Liver (tissue), 3 donors: ENCODE results near the gene ABCB1.
A peak's percentile ranks its signal among the peaks of the same experiment; 100 is the strongest.
"Not testable (repeated sequence)": the region's sequence is repeated elsewhere in the genome, so short reads cannot be mapped to it uniquely, and the experiment has no call there.

ENCODE experiments used
- CTCF ChIP-seq: fragments of 150-350 bp; IDR thresholded peaks from 2 replicates; pipeline ENCODE4 v1.5.1; 2017; ENCODE audit warnings: improper control_type of control experiment, low read depth, low read length; ENCODE audit not compliant: missing input control
- GABPA ChIP-seq, 2 donors: IDR thresholded peaks in 1 of 2; conservative IDR thresholded peaks in 1 of 2; 2 replicates each; pipeline ENCODE4 v1.6.1; 2016; ENCODE audit warnings: antibody characterized with exemption in 2 of 2, mild to moderate bottlenecking in 1 of 2, moderate library complexity in 1 of 2
- SP1 ChIP-seq: IDR thresholded peaks from 2 replicates; pipeline ENCODE4 v1.6.1; 2018; ENCODE audit warnings: antibody characterized with exemption, mild to moderate bottlenecking
- TF ChIP-seq, protein P1 (sequence below): IDR thresholded peaks from 2 replicates; pipeline ENCODE4 v1.6.1; 2016; ENCODE audit warnings: antibody characterized with exemption, mild to moderate bottlenecking
- donor health status: healthy.
- donor health status: healthy.

GRCh38 chr7:87464830-87465533 lies 135.7 kb downstream of the ABCB1 start:
- not testable (repeated sequence) for TF ChIP-seq CTCF; GABPA (IDR thresholded peaks at IDR 0.05 in 1 of 2, conservative IDR thresholded peaks at IDR 0.05 in 1 of 2)
- TF ChIP-seq, protein P1, sequence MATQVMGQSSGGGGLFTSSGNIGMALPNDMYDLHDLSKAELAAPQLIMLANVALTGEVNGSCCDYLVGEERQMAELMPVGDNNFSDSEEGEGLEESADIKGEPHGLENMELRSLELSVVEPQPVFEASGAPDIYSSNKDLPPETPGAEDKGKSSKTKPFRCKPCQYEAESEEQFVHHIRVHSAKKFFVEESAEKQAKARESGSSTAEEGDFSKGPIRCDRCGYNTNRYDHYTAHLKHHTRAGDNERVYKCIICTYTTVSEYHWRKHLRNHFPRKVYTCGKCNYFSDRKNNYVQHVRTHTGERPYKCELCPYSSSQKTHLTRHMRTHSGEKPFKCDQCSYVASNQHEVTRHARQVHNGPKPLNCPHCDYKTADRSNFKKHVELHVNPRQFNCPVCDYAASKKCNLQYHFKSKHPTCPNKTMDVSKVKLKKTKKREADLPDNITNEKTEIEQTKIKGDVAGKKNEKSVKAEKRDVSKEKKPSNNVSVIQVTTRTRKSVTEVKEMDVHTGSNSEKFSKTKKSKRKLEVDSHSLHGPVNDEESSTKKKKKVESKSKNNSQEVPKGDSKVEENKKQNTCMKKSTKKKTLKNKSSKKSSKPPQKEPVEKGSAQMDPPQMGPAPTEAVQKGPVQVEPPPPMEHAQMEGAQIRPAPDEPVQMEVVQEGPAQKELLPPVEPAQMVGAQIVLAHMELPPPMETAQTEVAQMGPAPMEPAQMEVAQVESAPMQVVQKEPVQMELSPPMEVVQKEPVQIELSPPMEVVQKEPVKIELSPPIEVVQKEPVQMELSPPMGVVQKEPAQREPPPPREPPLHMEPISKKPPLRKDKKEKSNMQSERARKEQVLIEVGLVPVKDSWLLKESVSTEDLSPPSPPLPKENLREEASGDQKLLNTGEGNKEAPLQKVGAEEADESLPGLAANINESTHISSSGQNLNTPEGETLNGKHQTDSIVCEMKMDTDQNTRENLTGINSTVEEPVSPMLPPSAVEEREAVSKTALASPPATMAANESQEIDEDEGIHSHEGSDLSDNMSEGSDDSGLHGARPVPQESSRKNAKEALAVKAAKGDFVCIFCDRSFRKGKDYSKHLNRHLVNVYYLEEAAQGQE: not testable (repeated sequence)
- TF ChIP-seq SP1: peak; percentile 16
